ENCODE results near the gene ABLIM3.

DNA sequence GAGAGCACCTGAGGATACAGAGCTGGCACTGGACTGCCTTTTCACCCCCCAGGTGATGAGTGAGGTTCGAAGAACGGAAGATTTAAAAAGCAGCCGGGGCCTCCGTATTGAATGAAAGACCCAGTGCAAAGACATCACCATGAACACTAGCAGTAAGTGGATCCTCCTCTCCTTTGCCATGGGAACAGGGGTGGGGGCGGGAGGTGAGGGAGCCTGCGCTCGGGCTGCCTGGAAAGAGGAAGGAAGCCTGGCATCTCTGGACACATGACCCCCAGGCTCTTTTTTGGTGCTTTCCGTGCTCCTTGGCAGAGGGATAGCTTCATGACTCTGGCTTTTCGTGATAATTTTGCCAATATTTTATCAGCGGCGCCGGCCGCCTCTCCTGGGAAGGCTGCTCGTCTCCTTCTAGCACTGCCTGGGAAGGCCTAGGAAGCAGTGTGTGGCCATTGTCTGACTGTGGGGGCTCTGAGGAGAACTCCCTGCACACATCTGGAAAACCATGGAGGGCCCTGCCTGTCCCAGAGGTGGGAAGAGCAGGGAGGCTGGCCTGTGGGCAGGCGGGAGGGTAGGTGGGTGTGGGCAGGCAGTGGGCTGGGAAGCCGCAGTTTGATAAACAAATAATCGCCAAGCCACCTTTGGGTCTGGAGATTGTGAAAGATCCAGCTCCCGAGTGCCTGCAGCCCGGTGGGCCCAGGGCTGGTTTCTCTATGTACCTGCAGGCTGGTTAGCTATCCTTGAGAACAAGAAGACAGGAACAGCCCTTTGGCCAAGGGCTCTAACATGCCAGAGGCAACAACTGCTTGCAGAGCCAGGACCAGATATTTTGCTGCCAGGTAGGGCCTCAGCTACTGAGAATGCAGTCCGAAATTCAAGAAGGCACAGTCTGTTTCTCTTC lies 911 bp downstream of the ABLIM3 start:
- no peak for TF ChIP-seq ZNF274 (IDR thresholded peaks at IDR 0.05; ENCODE audit: low read depth, low read length)
- TF ChIP-seq YY1 (IDR thresholded peaks at IDR 0.05; ENCODE audit: insufficient read depth, insufficient read length) = no peak
- TF ChIP-seq SUZ12 (IDR thresholded peaks at IDR 0.05; ENCODE audit: extremely low read depth, insufficient read depth, insufficient read length) = no peak
